NCI-H748 (cell line): ENCODE measurements around the gene ABCA6.
"Not testable (repeated sequence)": the region's sequence is repeated elsewhere in the genome, so short reads cannot be mapped to it uniquely, and the experiment has no call there.

Experiments used
- DNase-seq: peaks from one replicate; lab custom pipeline; 2025; ENCODE audit not compliant: unreplicated experiment; lab: John Stamatoyannopoulos, UW

Gene ABCA6, protein sequence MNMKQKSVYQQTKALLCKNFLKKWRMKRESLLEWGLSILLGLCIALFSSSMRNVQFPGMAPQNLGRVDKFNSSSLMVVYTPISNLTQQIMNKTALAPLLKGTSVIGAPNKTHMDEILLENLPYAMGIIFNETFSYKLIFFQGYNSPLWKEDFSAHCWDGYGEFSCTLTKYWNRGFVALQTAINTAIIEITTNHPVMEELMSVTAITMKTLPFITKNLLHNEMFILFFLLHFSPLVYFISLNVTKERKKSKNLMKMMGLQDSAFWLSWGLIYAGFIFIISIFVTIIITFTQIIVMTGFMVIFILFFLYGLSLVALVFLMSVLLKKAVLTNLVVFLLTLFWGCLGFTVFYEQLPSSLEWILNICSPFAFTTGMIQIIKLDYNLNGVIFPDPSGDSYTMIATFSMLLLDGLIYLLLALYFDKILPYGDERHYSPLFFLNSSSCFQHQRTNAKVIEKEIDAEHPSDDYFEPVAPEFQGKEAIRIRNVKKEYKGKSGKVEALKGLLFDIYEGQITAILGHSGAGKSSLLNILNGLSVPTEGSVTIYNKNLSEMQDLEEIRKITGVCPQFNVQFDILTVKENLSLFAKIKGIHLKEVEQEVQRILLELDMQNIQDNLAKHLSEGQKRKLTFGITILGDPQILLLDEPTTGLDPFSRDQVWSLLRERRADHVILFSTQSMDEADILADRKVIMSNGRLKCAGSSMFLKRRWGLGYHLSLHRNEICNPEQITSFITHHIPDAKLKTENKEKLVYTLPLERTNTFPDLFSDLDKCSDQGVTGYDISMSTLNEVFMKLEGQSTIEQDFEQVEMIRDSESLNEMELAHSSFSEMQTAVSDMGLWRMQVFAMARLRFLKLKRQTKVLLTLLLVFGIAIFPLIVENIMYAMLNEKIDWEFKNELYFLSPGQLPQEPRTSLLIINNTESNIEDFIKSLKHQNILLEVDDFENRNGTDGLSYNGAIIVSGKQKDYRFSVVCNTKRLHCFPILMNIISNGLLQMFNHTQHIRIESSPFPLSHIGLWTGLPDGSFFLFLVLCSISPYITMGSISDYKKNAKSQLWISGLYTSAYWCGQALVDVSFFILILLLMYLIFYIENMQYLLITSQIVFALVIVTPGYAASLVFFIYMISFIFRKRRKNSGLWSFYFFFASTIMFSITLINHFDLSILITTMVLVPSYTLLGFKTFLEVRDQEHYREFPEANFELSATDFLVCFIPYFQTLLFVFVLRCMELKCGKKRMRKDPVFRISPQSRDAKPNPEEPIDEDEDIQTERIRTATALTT (N-terminal part only)

DNA sequence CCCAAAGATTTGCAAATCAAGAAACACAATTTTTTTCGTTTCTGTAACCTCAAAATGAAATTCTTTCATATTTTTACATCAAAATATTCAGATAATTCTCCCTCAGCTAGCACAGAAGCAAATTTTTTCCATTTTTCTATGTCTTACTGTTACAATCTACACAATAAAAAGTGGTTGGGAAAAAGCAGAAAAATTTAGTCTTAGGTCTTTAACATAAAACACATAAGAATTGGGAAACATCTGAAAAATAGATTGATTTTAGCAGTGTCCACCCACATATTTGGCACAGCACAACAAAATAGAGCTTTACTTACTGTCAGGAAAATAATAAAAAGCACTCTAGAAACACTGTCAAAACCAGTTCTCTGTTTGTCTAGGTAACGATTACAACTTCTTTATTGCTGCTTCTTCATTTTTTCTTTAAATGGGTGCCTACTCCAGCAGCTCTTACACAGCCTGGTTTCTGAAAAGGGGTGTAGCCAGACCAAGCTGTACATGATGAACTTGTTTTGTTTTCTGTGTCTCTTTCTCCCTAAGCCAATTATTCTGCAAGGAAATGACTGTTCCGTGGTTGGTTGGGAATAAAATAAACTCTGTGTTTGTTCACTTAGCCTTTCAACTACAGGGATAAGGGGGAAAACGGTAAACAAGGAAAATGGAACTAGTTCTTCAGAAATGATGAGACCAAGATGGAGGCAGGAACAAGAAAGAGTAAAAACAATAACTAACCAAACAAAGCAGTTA lies at the start of gene ABCA6:
TSS of gene ABCA6 (minus strand) at position 465 of the 744 bp plus-strand sequence. CDS start 1,192 bp downstream, outside the sequence.
- DNase-seq = peak; percentile 8

DNA sequence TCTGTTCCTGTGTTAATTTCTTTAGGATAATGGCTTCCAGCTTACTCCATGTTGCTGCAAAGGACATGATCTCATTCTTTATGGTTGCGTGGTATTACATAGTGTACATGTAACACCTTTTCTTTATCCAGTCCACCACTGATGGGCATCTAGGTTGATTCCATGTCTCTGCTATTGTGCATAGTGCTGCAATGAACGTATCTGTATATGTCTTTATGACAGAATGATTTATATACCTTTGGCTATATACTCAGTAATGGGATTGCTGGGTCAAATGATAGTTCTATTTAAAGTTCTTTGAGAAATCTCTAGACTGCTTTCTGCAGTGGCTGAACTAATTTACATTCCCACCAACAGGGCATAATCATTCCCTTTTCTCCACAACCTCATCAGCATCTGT lies 47.1 kb upstream of the ABCA6 start:
- no peak for DNase-seq

DNA sequence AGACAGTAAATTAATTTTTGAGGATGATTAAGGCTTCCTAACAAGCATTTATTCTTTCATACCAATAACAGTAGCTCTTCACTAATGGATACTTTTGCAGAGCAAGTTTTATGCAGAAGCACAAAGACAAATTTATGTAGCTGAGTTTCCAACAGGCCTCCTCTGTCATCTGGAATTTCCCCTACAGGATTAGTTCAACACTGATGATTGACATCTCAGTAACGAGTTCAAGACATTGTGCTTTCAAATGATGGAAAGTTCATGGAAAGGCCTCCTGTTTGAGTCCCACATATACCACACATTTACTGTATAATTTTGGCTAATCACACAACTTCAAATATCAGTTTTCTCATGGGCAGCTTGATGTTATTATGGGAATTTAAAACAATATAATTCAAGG lies 46.4 kb upstream of the ABCA6 start:
- DNase-seq = no peak

DNA sequence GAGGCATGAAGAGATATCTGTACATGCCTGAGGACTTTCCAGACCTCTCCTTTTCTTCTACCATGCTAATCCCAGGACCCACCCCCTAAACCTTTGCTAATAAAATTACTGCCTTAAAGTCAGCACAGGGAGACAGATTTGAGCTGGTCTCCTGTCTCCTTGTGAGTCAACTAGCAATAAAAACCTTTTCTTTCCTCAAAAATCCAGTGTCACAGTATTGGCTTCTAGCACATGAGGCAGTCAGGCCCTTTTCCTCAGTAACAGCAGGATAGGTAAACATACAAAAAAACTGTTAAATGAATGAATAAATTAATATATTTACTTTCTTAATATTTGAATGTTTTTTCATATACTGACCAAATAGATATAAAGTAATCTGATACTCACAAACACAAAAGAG lies 45.6 kb upstream of the ABCA6 start:
- no peak for DNase-seq

DNA sequence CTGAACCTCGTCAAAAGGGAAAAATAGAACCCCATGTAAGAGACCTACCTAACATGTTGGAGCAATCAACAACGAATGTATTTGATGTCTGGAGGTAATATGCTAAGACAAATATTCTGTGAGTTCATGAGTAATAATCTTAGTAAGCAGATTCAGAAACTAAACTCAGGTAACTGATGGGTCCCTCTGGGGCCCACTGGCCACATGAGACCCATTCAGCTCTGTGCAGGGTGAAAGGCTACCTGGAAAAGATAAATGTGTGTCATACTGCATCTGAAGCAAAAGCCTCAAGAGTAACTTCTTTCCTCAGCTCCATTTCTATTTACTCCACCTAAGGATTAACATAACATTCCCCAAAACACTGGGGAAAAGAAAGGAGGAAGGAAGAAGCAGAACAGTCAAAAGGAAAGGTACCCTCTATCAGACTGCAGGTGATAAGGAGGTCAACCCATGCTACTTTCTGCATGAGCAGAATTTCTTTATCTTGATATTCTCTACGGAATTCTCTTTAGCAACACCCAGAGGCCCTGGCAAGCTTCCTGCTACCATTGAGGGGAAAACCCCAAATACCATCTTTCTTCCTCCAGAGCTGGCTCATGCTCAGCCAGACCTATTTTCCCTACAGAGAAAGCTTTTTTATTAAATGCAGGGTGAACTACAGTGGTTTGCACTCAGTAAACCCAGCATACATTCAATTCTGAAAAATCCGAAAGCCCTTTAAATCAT lies 37.7 kb upstream of the ABCA6 start:
- no peak for DNase-seq

DNA sequence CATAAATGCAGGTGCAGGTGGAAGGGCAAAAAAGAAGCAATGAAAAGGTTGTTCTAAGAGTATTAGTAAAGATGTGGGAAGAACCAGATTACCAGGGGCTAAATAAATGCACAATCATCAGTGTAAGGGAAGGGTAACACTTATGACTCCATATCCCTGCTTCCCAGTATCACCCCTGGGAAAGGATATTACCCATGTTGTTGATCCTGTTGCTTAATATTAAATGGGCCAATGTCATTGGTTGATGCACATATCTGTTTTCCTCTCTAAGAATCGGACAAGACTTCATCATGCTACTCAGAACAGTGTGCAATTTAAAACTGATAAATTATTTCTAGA lies 34.7 kb upstream of the ABCA6 start:
- no peak for DNase-seq

DNA sequence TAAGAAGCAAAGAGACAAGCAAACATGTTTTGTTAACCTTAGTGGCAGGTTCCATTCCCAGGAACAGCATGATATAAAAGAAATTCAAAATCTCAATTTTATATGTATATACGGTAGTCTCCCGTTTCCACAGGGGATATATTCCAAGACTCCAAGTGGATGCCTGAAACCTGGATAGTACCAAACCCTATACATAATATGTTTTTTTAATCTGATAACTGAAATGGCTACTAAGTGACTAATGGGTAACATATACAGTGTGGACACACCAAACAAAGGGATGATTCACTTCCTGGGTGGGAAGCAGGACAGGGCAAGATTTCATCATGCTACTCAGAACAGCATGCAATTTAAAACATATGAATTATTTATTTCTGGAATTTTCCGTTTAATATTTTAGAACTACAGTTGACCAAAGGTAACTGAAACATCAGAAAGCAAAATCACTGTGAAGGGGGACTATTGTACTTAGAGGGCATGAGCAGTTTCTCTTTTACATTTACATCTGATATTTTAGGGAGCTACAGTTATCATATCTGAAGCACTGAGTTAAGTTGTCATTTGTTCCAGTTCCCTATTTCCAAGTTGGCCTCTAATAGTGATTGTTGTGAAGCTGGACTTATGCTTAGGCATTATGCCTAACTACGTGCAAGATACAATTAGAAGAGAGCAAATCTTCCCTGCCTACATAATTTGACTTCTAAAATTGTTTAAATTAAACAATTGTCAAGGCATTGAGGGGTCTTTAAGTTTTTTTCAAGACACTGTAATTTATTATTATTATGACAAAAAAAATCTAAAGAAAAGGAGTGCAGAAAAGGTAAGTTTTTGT lies 34.1 kb upstream of the ABCA6 start:
- no peak for DNase-seq

DNA sequence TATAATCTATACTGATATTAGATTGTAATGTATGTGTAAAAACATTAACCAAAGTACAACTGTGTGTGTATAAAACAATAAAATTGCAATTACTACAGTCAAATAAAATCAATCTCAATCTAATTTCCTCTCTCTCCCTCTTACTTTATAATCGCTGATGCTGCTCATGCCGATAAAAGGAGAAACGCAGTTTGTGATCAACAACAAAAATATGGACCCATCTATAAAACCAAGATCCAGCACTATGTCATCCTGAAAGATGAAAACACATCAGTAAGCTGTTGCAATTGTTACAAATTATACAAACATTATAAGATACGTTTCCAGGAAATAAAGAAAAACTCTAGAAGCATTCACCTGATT lies 33.5 kb upstream of the ABCA6 start:
- no peak for DNase-seq

DNA sequence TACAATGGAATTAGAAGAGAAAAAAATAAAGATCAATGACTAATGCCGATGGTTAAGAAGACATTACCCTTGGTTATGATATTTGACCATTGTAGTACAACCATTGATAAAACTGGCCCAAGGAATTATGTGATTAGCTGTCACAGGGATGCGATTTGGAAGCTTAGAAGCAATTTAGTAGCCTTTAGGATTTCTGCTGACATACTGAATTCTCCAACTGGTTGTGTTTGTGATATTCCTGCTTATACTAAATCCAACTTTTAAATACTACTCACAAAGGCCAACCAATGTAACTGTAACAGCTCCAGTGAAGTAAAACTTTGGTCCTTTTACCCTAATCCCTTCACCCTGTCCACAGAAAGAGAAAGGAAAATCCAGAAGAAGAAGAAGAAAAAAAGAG lies 31.4 kb upstream of the ABCA6 start:
- no peak for DNase-seq

DNA sequence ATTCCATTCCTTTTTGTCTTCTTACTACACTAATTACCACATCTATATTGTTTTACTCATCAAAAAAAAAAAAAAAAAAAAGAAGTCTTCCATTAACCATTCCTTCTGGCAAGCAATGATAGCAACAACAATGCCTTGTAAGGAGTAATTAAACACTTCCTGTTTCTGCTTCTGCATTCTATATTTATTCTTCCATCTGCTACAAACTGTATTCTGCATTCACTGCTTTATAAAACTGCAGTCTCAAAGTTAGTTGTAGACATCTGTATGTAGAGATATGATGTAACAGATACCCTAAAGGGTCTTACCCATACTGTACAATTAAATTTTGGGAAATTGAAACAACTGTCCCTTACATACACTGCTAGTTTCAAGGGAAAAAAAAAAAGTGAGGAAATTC lies 28.7 kb upstream of the ABCA6 start:
- no peak for DNase-seq

DNA sequence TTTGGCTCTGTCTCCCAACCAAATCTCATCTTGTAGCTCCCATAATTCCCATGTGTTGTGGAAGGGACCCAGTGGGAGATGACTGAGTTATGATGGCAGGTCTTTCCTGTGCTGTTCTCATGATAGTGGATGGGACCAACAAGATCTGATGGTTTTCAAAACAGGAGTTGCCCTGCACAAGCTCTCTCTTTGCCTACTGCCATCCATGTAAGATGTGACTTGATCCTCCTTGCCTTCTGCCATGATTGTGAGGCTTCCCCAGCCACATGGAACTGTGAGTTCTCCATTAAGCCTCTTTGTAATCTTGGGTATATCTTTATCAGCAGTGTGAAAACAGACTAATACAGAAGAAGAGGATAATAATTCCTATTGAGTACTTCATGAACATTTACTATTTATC lies 26.9 kb upstream of the ABCA6 start:
- not testable (repeated sequence) for DNase-seq

DNA sequence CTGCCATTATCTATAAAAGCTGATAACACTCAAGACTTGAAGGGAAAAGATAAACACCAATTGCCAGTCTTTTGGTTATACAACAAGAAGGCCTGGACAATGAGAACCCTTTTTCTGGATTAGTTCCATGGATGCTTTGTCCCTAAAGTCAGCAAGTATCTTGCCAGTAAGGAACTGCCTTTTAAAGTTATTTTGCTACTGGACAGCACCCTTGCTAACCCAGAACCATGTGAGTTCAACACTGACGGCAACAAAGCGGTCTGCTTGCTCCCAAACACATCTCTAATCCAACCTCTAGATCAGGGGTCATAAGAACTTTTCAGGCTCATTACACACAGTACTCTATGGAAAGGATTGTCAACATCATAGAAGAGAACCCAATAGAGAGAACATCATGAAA lies 25.3 kb upstream of the ABCA6 start:
- DNase-seq = no peak

DNA sequence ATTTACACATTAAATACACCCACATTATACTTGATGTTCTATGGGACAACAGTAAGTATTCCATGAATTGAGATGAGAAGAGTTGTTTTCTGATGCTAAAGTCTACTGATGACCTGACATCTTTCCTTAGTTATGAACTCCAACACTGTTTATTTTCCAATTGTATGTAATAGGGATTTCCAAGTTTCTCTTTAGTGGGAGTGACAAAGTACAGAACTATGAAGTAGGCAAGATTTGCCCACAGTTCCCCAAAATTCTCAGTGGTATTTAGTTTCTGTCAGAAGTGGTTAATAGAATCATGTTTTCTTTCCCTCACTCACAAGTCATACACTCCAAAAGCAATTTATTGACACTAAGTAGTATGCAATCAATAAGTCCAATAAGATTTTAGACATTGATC lies 22.5 kb upstream of the ABCA6 start:
- no peak for DNase-seq

DNA sequence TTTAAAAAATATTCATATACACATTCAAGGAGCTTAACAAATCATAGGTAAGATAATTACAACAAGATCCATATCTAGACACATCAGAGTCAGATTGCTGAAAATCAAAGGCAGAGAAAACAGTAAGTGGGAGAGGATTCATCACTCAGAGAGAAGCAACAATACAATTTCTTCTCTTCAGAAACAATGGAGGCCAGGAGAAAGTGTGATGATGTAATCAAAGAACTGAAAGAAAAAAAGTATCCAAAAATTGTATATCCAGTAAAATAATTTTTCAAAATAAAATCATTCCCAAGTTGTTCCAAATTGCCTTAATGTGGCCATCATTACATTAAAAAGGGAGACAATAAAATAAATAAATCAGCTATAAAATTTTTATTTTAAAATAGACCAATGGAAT lies 17.7 kb upstream of the ABCA6 start:
- DNase-seq = no peak

DNA sequence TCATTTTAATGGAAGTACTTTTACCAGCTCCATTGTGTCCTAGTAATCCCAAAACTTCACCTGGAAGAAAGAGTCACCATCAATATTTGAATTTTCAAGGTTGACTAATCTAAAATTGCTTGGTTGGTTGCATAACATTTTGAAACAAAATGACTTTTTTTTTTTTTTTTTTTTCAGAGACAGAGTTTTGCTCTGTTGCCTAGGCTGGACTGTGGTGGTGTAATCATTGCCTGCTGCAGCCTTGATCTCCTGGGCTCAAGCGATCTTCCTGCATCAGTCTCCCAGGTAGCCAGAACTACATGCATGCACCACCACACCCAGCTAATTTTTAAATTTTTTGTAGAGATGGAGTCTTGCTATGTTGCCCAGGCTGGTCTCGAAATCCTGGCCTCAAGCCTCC lies 12.6 kb upstream of the ABCA6 start:
- no peak for DNase-seq

DNA sequence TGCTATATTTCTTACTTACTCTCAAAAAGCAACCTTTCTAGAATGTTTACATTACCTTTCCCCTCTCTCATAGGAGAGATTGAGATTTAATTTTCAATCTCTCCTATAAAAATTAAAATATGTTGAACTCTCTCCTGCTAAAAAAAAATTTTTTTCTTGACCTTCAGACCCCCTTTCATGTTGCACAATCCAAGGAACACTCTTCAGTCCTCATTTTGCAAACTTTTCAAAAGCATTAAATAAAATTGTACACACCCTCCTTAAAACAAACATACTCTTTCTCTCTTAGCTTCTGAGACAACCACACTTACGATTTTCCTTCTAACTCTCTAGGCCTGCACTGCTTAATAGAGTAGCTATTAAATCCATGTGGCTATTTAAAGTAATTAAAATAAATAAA lies 8.6 kb upstream of the ABCA6 start:
- no peak for DNase-seq

DNA sequence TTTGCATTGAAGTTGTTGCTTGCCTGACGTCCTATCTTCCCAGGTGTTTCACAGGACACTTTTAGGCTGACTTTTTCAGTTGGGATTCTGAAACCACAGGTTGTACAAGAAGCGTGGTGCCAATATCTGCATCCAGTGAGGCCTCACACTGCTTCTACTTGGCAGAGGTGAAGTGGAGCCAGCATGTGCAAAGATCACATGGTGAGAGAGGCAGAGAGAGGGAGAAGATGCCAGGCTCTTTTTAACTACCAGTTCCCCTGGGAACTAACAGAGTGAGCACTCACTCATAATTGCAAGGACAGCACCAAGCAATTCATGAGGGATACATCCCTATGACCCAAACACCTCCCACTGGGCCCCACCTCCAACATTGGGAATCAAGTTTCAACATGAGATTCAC lies 5.8 kb upstream of the ABCA6 start:
- peak; percentile 15 for DNase-seq

DNA sequence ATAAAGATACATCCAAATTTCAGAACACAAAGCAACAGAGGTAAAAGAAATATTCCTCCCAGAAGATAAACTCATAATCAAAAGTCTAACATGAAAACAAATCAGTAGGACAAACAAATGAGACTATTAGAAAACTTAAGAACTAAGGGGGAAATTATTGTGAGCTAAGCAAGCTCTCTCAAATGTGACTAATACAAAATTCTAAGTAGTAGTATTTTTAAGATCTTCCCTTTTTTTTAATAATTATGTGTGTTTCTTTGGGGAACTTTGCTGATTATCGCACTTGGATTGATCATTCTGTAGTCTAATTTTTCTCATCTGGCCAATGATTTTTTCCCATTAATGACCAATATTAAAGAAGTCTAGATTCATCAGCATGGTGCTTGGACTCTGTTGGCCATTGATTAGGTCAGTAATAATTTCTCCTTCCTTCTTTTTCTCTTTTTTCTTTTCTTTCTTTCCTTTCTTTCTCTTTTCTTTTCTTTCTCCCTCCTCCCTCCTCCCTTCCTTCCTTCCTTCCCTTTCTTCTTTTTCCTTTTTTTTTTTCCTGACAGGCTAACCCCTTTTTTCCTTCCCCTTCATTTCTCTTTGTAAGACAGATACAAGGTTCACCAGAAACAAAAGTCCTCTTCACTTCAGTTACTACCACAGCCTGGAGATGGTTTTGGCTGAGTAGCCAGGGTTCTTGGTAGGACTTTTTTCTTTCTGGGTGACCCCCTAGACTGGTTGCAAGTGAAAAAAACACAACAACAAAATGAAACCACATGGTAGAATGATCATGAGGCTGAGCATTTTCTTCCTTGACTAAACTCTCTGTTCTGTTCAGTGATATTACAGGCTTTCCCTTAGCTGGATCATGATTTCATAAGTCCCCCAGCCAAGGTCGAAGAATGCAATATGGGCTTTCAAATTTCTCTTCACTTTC lies 2.9 kb upstream of the ABCA6 start:
- DNase-seq = no peak
